Measurements from ENCODE around the gene NUDT16L1. TPM values are rescaled to one million over a fixed set of nuclear protein-coding genes. Genes with fewer than 3 reads are reported as not detected.

The NUDT16L1 gene
- 18.0 and 33.2 TPM in 2 replicates for total RNA-seq

DNA sequence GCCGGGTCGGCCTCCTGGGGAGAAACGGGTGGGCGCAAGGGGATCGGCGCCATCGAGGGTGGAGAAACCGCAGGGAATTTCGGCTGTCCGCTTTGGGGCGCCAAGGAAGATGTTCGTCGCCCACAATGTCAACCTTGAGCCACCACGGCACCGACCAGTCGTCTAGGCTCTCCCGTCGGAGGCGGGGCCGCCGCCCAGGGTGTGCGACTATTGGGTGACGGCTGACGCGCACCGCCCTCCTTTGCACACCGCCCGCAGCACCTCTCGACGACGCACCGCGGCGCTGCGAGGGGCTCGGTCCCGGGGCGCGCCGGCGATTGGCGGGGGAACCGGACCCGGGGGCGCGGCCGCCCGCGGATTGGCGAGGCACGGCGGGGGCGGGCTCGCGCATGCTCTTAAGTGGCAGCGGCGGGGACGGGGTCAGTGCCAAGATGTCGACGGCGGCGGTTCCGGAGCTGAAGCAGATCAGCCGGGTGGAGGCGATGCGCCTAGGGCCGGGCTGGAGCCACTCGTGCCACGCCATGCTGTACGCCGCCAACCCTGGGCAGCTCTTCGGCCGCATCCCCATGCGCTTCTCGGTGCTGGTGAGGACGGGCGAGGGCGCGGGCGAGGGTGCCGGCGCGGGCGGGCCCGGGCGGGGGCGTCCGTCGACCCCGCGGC is at the start of gene NUDT16L1:
TSS of gene NUDT16L1 (plus strand) at position 267 of the 660 bp plus-strand sequence. CDS start at position 432, 165 bp downstream.

GRCh38 chr16:4734063-4734729 is 40.8 kb downstream of the NUDT16L1 start, which contains the start of the genes ANKS3 and DNAAF8:
TSS of gene ANKS3 (minus strand) at chr16:4734271. CDS start at chr16:4730149, 4,122 bp downstream.
TSS of gene DNAAF8 (plus strand) at chr16:4734537. CDS start at chr16:4736515, 1,978 bp downstream.

Other genes starting within 250 kb of the NUDT16L1 start
- 74.1 and 76.7 TPM in 2 replicates for gene NMRAL1, start 218.9 kb upstream of the NUDT16L1 start, total RNA-seq
- 37.8 and 87.6 TPM in 2 replicates for gene HMOX2, start 217.2 kb upstream of the NUDT16L1 start, total RNA-seq
- gene CDIP1, start 154.8 kb upstream of the NUDT16L1 start, total RNA-seq = 8.6 and 9.0 TPM in 2 replicates
- under 0.01 TPM in 2 replicates for gene C16orf96, start 137.2 kb upstream of the NUDT16L1 start, total RNA-seq
- 3.5 and 5.9 TPM in 2 replicates for gene UBALD1, start 78.7 kb upstream of the NUDT16L1 start, total RNA-seq
- 22.8 and 25.9 TPM in 2 replicates for gene MGRN1, start 68.7 kb upstream of the NUDT16L1 start, total RNA-seq
- 33.7 and 45.4 TPM in 2 replicates for gene ANKS3, start 40.7 kb downstream of the NUDT16L1 start, total RNA-seq
- 2.5 and 2.8 TPM in 2 replicates for gene DNAAF8, start 41.0 kb downstream of the NUDT16L1 start, total RNA-seq
- gene ZNF500, start 73.6 kb downstream of the NUDT16L1 start, total RNA-seq = 7.0 and 7.1 TPM in 2 replicates
- not detected in 2 replicates for gene SEPTIN12, start 94.8 kb downstream of the NUDT16L1 start, total RNA-seq
- gene SMIM22, start 101.8 kb downstream of the NUDT16L1 start, total RNA-seq = not detected in 2 replicates
- 16.6 and 21.1 TPM in 2 replicates for gene ROGDI, start 109.1 kb downstream of the NUDT16L1 start, total RNA-seq
- gene GLYR1, start 153.7 kb downstream of the NUDT16L1 start, total RNA-seq = 43.4 and 62.9 TPM in 2 replicates
- 20.9 and 21.7 TPM in 2 replicates for gene UBN1, start 153.9 kb downstream of the NUDT16L1 start, total RNA-seq
- gene PPL, start 243.6 kb downstream of the NUDT16L1 start, total RNA-seq = 1.5 and 11.6 TPM in 2 replicates